ENCODE measurements around the gene OSBPL9.
"Not testable (repeated sequence)": the region's sequence is repeated elsewhere in the genome, so short reads cannot be mapped to it uniquely, and the experiment has no call there.

The OSBPL9 gene

GRCh38 chr1:51641096-51641495 lies 24.2 kb downstream of the OSBPL9 start:
- no peak for DNase-seq

- DNase-seq = no peak
These were observed 25.8 kb downstream of the OSBPL9 start for GRCh38 chr1:51642739-51643142.

GRCh38 chr1:51643362-51643761 lies 26.5 kb downstream of the OSBPL9 start:
- DNase-seq = no peak

DNA sequence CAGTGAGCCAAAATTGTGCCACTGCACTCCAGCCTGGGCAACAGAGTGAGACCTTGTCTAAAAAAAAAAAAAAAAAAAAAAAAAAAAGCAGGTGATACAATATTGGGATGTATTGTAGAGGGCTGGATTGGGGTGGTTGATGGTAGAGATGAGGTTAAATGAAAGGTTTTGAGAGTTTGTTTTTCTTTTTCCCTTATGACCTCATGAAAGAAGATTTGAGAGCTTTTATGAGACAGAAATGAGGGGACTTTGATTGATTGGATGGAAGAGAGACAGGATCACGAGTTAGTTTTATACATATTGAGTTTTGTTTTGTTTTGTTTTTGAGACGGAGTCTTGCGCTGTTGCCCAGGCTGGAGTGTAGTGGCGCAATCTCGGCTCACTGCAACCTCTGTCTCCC lies 27.1 kb downstream of the OSBPL9 start:
- DNase-seq = no peak

DNA sequence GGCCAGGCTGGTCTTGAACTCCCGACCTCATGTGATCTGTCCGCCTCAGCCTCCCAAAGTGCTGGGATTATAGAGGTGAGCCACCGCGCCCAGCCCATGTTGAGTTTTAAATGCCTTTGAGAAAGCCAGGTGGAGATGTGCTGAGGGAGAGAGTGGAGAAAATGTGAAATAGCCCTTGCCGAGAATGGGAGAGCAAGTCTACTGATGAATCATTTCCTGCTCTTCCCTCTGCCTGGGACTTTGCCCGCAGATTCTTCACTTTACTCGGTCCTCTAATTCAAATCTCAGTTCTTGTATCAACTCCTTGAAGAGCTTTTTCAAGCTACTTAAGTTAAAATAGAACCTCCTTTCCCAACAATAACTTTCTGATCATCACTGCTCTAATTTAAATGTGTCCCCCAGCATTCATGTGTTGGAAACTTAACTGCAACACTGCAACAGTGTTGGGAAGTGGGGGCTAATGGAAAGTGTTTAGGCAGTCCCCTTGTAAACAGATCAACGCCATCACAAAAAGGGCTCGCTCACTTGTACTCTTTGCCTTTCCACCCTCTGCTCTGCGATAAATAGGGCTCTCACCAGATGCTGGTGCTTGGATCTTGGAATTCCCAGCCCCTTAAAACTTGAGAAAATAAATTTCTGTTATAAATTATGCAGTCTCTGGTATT lies 27.8 kb downstream of the OSBPL9 start:
- DNase-seq = no peak

DNA sequence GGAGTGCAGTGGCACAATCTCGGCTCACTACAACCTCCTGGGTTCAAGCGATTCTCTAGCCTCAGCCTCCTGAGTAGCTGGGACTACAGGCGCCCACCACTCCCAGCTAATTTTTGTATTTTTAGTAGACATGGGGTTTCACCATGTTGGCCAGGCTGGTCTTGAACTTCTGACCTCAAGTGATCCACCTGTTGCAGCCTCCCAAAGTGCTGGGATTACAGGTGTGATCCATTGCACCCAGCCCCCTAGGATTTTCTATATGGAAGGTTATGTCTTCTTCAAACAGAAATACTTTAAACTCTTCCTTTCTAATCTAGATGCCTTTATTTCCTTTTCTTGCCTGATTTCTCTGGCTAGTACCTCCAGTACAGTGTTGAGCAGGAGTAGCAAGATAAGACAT lies 29.7 kb downstream of the OSBPL9 start:
- DNase-seq = not testable (repeated sequence)

DNA sequence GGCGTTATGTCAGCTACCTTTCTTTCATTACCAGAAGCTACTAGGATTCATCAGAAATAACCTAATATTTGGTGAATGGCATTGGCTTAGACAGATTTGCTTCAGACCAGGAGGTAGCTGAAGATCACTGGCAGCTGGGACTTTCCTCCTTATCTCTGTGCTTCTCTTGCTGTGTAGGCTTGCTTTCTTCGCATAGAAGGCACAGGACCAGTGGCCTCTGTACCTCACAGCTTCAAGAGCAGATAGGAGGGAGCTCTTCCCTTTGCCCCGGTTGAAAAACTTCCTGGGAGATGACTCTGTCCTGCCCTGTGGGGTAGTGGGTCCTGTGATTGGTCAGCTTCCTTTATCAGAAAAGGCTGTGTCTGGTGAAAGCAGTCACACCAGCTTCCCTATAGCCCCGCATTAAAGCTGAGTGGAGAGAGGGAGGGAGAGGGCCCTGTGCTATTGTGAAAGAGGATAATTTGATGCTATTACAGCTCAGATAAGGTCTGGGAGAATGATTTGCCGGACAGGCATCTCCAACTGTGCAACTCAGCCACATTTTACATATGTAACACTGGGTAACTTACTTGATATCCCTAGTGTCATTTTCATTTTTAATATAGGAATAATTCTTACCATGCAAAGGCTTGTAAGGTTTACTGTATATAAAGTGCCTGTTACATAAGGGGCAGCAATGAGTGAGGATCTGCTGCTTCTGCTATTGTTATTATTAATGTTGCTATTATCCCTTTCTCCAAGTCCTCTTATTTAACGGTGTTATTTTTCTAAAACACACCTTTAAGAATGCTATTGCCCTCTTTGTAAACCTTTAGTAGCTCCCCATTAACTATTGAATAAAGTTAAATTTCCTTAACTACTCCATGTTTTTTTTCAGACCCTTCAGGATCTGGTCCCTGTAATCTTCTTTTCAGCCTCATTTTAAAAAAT lies 31.6 kb downstream of the OSBPL9 start:
- no peak for DNase-seq

DNA sequence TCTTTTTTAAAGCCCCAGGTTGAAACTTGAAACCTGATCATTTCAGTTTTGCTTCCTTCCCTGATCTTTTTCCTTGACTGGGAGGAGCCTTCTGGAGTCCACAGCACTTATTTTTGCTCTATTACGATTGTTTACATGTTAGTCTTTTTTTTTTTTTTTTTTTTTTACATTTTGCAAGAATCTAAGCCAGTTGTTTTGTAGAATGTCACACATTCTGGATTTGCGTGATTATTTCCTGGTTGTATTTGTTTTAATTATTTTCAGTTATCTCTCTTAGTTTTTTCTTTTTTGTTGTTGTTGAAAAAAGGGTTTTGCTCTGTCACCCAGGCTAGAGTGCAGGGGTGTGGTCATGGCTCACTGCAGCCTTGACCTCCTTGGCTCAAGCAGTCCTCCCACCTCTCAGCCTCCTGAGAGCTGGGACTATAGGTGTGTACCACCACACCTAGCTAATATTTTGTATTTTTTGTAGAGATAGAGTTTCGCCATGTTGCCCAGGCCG lies 32.8 kb downstream of the OSBPL9 start:
- DNase-seq = no peak

GRCh38 chr1:51650198-51650597 lies 33.3 kb downstream of the OSBPL9 start:
- no peak for DNase-seq

- no peak for DNase-seq
These were observed 34.7 kb downstream of the OSBPL9 start for GRCh38 chr1:51651552-51651942.

GRCh38 chr1:51652599-51652998 lies 35.7 kb downstream of the OSBPL9 start:
- no peak for DNase-seq

- no peak for DNase-seq
These were observed 36.2 kb downstream of the OSBPL9 start for GRCh38 chr1:51653127-51653526.

DNA sequence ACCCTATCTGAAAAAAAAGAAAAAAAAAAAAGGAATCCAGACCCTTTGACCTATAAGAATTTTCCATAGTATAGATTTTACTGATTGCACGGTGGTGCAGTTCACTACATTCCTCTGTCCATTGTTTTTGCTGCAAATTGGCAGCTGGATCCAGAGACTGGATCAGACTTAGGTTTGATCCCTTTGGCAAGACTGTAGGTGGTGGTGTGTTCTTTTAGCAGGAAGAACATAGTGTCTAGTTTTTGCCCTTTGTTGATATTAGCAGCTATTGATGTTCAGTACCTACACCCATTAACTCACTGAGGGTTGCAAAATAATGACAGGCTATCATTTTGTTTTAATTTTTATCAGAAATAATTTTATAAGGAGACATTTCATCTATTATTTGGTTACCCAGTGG lies 37.1 kb downstream of the OSBPL9 start:
- no peak for DNase-seq

- no peak for DNase-seq
These were observed 39.5 kb downstream of the OSBPL9 start for GRCh38 chr1:51656374-51656773.

GRCh38 chr1:51660580-51660979 lies 43.7 kb downstream of the OSBPL9 start:
- no peak for DNase-seq

- DNase-seq = no peak
These were observed 44.2 kb downstream of the OSBPL9 start for GRCh38 chr1:51661081-51661518.

- no peak for DNase-seq
These were observed 46.2 kb downstream of the OSBPL9 start for GRCh38 chr1:51663105-51663504.

DNA sequence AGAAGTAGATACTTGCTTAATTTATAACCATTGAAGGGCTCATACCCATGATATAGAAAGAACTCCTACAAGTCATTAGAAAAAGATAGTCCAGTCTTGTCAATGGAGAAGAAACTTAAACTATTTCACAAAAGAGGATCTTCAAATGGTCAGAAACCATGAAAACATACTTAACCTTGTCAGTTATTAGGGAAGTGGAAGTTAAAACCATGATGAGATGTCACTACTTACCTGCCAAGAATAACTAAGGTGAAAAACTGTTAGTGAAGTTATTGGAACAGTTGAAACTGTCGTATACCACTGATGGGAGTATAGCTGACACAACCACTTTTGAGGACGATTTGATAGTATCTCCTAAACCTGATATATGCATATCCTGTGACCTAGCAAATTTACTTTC lies 46.8 kb downstream of the OSBPL9 start:
- no peak for DNase-seq

DNA sequence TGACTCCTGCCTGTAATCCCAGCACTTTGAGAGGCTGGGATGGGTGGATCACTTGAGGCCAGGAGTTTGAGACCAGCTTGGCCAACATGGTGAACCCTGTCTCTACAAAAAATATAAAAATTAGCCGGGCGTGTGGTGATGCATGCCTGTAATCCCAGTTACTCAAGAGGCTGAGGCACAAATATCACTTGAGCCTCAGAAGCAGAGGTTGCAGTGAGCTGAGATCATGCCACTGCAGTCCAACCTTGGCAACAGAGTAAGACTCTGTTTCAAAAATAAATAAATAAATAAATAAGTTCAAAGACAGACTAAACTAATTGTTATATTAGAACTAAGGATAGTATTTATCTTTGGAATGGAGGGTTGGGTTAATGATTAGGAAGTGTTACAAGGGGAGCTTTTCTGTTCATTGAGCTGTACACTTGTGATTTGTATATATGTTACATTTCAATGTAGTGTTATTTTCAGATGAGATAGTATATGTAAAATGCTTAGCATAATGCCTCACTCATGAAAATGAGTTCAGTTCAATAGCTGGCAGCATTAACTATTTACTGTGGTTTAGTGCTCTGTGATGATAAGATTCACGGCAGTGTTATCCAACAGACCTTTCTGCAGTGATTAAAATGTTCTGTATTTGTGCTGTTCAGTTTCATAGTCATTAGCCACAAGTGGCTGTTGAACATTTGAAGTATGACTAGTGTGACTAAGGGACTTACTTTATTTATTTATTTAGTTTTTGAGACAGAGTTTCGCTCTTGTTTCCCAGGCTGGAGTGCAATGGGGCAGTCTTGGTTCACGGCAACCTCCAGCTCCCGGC lies 47.7 kb downstream of the OSBPL9 start:
- no peak for DNase-seq

DNA sequence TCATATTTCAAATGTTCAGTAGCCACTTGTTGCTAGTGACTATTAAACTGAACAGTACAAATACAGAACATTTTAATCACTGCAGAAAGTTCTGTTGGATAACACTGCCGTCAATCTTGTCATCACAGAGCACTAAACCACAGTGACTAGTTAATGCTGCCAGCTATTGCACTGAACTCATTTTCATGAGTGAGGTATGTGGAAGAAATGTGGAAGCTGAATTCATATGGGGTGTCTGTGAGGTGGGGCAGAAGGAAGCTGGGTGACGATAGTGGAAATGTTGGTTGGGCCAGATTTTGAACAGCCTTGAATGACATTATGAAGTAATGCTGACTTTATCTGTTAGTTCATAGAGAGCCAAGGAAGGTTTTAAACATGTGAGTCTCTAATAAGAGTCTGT lies 49.6 kb downstream of the OSBPL9 start:
- DNase-seq = no peak

GRCh38 chr1:51667561-51667960 lies 50.7 kb downstream of the OSBPL9 start:
- no peak for DNase-seq

DNA sequence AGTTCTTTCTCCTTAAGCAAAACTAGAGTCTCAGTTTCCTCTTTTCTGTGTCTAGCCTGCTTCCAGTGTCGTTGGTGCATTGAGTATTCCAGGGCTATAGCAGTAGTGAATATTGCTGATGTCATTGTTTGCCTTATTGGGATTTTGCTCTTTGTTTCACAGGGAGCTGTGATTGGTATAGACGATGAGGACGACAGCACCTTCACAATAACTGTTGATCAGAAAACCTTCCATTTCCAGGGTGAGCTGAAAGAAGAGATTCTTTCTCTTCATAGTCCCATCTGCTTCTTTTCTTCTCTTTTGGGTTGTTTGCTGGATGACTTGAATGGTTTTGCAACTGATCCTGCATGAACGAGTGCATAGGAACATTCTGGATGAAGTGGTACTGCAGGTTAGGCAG lies 52.4 kb downstream of the OSBPL9 start:
- DNase-seq = no peak

GRCh38 chr1:51669816-51670215 lies 52.9 kb downstream of the OSBPL9 start:
- DNase-seq = no peak

Data from activated T-cell treated with anti-CD3 and anti-CD28 coated beads, Interleukin-2, amount 50 U/mL, for 48 hours (primary cell).